GM21825 (cell line): ENCODE results near the gene CRYGN.

Experiments
- ATAC-seq: cut with Tn5 transposase; IDR thresholded peaks from one replicate; pipeline ENCODE4 v1.9.1; 2021; ENCODE audit warnings: mild to moderate bottlenecking, moderate library complexity; ENCODE audit not compliant: unreplicated experiment

The CRYGN gene

DNA sequence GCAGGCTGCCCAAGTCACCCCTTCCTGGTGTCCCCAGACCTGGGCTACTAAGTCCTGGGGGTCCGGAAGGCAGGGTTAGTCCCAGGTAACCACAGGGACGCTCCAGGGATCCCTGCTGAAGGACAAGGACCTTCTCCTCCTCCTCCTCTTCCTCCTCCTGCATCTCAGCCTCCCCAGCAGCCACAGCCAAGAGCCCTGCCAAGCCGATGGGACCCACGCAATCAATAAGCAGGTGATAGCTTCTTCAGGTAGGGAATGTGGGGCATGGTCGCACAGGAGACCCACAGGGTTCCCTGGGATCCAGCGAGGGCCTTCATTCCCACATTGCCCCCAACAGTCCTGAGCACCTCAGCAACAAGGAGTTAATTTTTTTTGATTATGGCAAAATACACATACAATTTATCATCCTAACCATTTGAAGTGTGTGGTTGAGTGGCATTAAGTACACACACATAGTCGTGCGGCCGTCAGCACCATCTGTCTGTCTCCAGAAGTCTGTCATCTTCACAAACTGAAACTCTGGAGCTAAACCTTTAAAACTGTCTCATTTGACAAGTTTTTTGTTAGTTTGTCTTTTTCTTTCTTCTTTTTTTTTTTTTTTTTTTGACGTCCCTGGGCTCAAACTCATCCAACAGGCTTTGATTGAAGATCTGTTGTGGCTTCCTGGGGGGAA, 12.1 kb downstream of the CRYGN start:
- ATAC-seq = no peak

DNA sequence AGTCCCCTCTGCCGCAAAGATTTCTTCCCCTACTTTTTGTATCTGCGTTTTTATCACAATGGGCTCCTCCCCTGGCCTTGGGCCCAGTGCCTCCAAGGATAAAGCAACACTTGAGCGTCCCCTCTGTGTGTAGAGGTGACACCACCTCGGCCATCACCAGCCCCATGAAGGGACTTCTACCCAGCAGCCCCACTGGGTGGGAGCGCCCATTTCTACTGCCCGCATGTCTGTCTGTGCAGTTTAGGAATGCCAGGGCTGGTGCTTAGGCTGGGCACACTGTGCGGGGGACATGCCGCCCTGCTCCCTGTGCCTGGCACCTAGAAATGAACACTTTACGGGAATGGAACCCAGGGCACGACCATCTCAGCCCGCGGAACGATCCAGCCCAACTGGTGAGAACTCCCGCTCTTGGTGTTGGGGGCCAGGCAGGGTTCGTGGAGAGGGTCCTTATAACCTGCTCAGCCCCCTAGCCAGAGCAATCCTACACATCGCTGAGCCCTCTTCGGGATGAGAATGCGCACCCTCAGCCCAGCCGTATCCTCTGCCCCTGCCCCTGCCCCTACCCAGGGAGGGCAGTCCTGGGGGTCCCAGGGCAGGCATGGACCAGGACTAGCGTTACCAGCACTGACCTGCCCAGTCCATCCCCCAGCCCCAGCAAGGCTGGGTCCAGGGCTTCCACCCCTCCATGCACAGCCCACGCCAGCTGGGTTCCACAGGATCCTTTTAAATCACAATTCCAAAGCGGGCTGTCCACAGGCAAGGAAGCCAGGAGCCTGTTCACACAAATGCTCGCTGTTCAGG, 12.8 kb downstream of the CRYGN start:
- no peak for ATAC-seq

DNA sequence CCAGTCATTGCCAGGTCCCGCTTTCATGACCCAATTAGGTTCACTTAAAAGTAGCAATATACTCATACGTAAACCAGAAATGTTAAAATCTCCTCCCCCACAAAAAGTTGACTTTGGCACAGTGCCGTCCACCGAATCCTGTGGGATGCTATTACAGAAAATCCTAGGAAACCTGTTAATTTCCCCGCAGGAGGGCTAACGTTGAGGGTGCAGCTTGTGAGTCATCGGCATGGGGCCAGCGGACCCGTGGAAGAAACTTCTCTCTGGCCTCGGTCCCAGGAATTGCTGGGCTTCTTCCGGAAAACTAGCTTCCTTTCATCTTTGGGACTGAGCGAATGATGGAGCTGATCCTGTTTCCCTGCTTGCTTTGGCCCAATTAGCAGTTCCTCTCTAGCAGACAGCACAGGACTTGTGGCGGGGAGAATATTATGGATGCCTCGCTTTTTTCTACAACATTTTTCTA, 13.5 kb downstream of the CRYGN start:
- no peak for ATAC-seq

DNA sequence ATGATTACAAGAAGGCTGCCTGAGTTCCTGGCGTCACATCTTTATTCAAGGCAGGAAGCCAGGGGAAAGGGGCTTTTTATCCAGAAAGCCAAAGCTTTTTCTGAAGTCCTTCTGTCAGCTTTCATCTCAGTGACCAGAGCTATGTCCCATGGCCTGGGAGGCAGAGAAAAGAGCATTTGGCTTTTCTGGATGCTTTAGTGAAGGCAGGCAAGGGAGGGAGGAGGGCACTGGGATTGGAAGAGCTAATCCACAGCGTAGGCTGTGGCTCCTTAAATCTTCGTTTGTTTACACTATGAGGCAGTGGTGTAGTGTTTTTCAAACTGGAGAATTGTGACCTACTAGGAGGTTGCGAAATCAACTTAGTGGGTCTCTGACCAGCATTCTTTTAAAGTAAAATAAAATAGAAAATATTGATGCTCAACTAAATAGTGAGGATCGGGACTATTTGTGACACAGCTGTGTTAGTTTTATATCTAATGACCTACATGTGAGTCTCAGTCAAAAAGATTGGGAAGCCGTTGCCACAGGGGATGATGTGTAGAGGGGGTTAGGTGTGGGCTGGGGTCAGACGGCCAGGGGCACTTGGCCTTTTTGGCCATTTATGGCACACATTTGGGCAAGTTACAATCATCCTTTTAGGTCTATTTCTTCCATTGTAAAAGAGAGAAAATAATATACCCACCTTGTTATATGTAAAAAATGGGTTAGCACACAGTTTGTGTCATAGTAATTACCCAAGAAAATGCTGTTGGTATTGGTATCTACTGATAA, 14.1 kb downstream of the CRYGN start:
- no peak for ATAC-seq

DNA sequence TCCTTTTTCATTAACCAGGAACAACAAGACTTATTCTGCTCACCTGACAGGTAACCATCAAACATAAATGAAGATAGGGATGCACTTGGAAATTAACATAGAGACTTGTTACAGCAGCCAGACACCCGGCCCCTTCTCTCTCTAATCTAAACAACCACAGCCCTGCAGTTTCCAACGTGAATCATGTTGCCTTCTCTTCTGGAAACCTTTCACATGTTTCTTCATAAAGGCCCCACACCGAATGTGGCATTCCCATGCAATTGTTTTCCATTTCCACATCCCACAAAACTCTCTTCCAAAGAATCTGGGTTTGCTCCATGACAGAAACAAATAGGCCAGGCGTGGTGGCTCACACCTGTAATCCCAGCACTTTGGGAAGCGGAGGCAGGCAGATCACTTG, 15.1 kb downstream of the CRYGN start:
- ATAC-seq = no peak

DNA sequence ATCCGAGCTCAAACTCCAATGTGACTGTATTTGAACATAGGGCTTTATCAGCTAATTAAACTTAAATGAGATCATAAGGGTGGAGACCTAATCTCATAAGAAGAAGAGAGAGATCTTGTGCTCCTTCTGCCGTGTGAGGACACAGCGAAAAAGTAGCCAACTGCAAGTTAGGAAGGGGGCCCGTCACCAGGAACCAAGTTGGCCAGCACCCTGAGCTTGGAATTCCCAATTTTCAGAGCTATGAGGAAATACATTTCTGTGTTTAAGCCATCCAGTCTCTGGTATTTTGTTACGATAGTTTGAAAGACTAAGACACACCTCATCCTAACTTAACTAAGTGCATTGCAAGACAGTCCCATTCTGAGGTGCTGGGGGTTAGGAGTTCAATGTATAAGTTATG, 16.0 kb downstream of the CRYGN start:
- no peak for ATAC-seq

DNA sequence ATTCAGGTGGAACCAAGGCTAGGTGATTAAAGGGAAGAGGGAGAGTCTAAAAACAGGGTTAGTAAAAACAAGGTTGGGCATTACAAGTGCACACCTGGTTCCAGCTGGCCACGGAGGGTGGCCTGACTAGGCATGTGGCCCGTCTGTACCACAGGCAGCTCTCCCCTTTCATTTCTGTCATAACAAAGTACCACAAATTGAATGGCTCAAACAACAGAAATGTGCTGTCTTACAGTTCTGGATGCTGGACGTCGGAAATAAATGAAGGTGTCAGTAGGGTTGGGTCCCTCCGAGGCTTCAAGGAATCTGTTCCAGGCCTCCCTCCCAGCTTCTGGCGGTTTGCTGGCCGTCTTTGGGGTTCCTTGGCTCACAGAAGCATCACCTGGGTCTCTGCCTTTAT, 16.7 kb downstream of the CRYGN start:
- no peak for ATAC-seq

DNA sequence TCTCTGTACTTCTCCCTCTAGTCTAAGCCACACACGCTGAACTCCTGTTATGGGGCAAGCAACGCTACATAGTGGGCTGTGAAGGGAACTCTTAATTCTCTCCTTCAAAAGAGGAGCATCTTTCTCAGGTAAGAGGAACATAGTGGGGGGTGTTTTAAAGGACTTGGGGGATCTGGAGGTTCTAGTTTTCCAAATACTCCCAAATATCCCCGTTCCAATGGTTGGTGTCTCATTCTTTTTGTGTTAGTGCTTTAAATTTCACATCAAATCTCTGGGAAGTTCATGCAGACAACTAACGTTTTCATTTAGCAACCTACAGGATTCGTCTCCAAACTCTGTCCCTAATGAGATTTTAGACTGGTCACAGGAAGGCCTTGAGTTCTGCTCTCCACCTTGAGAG, 17.7 kb downstream of the CRYGN start:
- no peak for ATAC-seq

DNA sequence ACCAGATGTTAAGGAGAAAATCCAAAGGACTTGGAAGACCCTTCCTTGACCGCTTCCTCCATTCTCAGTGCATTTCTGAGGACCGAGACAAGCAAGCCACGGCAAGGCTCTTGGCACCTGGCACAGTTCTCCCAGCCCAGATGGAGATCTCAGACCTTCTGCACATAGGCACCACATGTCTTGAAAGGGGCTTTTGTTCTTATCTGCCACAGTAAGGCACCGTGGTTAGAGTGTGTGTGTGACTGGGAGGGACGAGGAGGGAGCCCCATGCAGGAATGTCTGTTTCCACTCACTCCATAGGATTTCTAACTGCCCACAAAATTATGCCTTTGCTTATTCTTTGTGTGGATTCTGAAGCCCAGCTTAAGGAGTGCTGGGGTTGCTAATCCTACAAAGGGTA, 19.8 kb downstream of the CRYGN start:
- ATAC-seq = no peak

DNA sequence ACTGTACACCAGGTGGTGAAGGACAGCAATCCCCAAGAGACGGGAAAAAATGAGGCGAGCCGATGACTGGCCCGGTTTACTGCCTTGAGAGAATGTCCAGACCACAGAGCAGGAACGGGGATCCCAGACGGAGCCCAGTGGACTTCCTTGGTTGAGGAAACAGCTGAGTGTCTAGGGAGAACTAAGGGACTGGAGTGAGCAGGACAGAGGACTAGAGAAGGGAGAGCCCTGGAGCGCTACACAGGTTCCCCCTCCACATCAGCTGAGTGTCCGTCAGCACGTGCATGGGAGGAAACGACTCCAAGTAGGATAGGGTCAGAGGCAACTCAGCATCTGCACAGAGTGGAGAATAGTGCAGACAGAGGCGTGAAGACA, 23.0 kb downstream of the CRYGN start:
- ATAC-seq = no peak

DNA sequence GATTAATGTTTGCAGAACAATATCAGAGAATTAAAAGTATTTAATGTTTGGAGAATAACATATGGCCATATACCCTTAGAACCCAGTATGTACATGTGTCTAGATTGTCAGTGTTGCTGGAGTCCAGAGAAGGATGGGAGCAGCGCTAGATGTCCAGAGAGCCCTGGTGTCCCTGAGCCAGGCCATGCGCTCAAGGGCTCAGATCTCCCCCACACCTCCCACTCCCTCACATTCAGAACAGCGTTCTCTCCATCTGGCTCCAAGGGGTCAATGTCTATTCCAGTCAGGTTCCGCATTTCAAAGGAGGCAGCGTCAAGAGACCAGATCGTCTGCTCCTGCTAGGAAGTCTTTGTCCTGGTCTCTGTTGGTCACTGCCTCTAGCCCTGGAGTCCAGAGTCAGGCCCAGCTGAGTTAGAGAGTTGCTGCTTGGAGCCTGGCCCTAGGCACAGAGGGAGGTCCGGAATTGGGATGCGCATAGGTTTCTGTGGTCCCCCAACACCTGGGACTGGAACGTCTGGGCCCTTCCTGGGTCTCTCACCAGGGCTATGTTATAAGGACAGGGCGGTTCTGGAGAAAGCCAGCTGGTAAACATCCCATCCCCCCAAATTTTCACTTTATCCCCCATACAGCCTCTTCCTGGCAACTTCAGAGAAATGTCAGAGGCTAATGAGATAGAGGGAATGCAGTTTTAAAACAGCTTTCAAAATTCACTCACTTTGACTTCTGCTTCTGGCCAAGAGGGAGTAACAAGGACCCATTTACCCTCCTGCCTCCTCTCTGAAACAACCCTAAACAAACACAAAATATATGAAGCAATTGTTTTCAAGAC, 23.6 kb downstream of the CRYGN start:
- no peak for ATAC-seq

DNA sequence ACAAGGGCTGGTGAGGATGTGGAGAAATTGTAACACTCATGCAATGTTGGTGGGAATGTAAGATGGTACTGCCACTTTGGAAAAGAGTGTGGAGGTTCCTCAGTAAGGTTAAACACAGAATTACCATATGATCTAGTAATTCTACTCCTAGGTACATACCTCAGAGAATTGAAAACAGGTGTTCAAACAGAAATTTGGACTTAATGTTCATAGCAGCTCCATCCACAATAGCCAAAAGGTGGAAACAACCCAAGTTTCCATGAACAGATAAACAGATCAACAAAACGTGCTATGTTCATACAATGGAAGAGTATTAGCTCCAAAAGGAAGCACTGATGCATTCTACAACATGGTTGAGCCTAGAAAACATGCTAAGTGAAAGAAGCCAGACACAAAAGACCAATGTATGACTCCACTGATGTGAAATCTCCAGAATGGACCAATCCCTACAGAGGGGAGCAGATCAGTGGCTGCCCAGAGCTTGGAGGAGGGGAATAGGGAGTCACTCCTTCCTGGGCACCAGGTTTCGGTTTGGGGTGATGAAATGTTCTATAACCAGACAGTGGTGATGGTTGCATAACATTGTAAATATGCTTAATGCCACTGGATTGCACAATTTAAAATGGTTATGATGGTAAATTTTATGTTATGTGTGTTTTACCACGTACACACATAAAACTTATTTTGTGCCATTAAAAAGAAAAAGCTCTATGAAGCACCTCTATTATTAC, 24.4 kb downstream of the CRYGN start:
- ATAC-seq = no peak

DNA sequence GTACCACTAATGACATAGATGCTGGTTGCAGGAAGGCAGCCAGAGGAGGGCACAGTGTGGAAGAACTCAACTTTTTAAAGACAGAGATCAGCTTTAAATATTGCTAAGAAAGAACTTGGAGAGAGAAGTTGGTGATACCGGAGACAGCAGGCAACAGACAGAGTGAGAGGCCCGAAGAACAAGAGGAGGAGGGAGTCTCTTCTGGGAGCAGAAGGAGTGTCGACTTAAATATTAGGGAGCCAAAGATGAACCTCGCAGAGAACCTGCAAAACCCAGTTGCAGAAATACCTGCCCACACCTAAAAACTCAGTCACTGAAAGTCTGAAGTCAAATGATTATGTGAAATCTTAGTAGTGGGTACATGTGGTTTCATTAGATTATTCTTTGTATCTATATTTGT, 26.7 kb downstream of the CRYGN start:
- ATAC-seq = no peak

DNA sequence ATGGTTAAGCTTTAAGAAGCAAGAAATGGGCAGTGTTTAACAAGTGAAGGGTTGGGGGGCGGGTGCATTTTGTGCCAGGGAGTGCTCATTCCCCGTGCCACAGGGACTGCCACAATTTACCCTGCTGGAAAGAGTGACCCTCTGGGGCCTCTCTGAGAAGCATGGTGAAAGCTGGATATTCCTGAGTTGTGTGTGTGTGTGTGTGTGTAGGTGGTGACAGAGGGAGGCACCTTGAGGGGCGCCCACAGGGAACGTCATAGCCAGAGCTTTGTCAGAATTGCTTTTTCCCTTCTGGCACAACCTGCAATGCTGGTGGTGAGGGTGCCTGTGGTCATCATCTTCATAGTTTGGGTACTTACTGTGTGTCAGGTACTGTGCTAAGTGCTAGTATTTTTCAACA, 27.6 kb downstream of the CRYGN start:
- ATAC-seq = no peak

DNA sequence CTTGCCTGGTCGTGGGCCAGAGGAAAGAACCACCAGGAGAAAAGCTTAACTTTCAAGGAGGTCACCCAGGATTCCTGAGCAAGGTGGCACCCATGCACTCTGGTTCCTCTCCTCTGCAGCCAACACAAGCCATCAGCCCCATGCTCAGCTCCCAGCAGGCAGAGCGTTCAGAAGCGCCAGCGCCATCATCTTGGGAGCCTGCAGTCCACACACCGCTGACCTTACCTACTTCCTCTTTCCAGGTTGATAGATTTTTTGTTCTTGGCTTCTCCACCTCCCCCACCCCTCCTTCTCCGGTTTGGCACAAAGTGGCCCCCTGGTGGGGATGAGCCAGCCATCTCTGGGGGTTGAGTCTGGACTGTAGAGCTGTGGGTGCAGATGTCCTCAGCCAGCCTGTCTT, 28.4 kb downstream of the CRYGN start:
- no peak for ATAC-seq

DNA sequence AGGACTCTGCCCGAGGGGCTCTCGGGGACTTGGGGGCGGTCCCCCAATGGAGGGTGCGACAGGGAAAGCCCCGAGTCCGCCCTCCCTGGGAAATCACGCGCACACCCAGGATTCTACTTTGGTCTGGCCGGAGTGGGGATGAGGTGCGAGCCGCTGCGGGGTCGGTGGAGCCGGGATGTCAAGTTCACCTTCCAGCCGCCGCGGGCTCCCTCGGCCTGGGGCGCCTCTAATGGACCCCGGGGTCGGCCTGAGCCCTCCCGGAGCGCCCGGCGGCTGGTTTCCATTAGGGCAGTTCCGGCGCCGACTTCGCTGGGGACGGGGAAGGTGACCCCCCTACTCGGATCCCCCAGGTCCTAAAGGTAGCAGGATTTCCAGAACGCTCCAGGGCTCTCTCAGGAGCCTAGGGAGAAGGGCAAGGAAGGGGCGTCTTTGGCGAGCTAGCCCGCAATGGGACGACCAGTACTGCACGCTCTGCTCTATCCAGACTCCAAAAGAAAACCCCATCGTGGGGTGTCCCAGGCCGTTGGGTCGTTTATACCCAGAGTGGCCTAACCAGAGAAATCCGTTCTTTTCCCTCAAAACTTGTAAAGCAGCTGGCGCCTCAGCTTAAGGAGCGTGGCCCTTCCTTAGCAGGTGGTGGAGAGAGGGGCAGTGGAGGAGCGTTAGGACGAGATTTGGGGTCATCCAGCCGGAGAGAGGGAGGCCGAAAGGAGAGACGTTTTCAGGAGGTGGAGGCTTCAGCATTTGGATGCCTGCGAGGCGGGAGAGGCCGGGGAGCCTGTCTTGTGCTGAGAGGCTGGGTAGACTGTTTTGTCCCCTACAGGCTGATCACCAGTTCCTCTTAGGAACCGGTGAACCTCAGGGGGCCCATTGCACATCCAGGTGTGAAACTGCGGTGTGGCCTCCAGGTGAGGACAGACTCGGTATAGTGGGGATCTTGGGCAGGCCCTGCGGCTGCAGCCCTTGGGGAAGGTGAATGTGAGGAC, 29.2 kb downstream of the CRYGN start:
- ATAC-seq = no peak

DNA sequence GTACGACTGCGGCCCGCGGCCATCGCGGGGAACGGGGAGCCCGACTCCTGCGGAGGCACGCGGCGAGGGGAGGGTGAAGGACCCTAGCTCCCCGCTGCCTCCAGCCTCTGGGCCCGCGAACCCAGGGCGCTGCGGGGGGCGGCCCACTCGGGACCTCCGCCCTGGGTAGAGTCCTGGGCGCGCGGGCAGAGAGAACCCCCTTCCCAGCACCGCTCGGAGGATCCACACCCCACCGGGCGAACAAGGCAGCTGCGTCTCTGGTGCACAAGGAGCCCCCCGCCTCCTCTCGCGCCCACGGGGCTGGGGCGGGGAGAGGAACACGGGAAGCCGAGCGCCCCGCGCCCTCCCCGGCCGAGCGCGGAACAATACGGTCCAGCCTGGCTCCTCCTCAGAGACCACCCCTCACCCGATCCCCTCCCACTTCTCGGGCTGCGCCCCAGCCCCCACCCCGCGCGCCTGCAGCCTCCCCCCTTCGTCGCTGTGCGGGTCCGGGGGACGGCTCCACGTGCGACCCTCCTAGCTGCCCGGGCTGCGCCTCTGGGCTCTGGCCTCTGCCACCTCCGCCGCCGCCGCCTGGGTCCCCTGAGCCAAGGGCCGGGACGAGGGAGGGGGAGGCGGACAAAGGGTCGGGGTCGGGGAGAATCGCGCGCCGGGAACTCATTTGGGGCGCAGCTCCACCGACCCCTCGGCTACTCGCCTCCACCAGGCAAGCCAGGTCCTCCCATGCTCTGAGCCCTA, 30.1 kb downstream of the CRYGN start, which contains the start of gene WDR86:
Gene WDR86, minus strand, starts transcription at position 372 of the 738 bp plus-strand sequence. CDS start 449 bp downstream, outside the sequence.
- no peak for ATAC-seq
